RPMI8226 (cell line): Measurements from ENCODE around the gene DPP7.

Source experiments
- DNase-seq: peaks from one replicate; pipeline ENCODE4 v3.0.0-alpha.2; 2015

DPP7 gene

DNA sequence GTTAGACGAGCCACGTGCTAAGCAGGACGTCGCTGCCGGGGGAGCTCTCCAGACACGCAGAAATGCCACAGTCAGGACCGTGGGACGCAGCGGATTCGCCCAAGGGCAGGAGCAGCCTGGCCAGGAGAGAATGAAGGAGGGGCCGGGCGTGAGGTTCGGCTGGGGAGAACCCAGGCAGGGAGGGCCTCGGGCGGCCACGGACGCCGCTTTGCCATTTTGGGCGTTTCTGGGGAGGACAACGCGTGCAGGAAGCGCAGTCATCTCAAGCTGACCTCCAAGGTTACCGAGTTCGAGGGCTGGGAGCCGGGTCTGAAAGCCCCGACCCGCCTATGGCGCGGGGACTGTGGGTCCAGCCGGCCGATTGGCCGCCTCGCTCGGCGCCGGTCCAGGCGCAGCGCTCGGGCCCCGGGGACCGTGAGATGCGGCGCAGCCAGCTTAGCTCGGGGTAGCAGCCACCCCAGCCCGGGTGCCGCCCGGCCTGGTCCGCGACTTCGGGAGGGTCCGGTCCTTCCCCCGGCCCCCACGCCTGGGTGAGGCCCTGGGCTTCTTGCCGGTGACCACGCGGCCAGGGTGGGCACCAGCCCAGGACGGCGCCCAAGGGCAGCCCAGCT lies 28.5 kb downstream of the DPP7 start:
- DNase-seq: peak; percentile 61

DNA sequence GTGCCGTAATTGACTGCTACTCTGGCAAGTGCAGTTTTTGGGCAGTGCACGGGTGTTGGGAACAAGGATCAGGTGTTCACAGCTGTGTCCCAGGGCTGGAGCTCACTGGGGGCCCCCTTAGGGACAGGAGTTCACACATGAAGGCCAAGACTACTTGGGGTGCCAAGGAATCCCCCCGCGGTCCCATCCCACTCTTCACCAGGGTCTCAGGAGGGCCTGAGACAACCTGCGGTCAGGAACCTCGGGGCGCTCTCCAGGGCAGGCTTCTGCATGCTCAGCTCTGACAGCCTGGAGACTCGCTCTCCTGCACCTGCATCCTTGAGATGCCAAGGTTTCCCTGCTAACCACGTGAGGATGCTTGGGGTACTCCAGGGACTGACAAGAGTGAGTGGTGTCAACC lies 30.0 kb downstream of the DPP7 start:
- DNase-seq: no peak

DNA sequence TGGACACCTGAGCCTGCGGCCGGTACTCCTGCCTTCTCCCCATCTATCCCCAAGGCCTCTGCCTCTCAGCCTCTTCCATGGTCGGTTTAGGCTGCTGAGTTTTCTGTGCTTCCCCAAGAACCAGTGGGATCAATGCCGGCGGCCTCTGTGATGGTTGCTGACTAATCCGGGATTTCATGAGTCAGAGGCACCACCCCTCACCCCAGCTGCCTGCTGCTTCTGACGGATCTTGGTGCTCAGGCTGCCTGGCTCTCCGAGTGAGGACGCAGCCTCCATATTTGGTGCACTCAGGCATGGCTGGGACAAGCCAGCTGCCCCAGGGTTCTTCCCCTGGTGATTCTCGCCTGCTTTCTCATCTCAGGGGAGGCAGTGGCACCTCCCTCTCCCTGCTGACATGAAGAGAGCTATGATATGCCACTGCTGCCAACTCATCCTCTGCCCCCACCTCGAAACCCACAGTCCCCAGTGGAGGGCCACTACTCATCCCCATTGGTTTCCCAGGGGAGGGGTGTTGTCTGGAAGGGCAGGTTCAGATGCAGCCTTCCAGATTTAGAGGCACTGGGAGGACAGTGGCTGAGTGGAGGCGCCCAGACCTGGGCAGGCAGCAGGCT lies 31.0 kb downstream of the DPP7 start:
- DNase-seq: no peak

DNA sequence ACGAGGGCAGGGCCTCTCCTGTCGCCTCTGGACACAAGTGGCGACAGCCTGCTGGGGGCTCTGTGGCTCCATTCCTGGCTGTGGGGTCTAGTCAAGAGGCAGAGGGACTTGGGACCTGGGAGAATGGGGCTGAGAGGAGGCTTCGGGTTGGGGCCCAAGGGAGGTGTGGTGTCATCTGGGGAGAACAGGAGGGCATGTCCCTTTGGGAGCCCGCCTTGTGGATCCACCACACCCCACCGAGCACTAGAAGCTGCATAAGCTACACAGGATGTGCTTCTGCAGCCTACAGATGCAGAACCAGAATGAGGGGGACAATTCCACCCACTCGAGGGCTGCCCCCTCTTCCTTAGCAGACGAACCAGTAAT lies 31.6 kb downstream of the DPP7 start:
- DNase-seq: no peak

DNA sequence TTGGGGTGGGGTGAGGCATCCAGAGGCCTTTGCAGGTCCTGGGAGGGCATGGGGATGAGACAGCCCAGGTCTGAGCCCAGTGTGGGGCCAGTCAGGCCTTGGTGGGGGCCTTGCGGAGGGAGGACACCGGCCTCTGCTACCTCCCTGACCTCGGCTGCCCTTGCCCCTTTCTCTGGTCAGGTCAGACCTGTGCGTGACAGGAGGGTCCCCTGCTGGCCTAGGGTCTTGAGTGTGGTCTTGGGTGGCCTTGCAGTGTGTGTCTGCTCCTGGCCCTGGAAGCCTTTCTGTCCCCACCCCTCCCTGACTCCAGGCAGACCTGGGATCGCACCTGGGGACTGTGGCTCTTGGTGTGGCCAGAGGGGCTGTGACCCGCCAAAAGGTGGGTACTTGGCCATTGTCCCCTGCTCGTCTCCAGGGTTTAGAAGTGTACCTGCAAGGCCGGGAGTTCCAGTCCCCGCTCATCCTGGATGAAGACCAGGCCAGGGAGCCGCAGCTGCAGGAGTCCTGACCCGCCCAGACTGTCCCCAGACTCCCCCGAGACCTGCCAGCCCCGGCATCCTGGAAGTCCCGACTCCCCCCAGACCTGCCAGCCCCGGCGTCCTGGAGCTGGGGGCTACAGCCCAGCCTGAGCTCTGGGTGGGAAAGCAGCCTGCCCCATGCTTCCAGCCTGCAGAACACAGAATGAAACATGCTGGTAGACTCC lies 32.2 kb downstream of the DPP7 start:
- no peak for DNase-seq

DNA sequence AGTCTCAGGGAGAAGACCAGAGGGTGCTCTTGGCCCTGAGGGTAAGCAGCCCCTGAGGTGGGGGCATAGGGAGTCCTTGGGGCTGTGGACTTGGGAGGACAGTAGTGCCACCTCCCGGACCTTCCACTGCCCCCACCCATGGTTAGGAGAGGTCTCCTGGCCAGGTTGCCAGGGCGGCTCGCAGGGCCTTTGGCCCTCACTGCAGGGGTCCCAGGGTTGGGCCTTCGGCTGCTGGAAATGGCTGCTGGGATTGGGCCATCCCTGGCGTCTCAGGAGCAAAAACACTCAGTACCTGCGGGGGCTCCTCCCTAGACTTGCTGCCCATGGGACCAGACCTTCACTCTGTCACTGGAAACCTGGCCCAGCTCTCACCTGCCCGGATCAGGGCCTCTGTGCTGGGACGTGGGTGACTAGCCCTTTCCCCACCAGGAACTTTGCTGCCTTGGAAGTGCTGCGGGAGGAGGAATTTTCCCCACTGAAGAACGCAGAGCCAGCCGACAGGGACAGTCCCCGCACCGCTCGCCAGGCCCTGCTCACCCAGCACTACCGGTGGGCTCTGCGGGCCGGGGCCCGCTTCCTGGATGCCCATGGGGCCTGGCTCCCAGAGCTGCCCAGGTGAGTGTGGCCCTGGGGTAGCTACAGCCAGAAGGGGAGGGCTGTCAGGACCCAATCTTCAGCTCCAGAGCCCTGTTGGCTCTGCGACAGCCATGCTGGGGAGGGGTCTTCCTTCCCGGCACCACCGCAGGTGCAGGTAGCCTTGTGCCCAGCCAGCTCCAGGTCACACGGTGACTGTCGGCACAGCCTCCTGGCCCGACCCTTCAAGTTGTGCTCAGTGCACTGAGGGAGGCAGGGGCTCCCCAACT lies 34.0 kb downstream of the DPP7 start:
- DNase-seq: no peak

DNA sequence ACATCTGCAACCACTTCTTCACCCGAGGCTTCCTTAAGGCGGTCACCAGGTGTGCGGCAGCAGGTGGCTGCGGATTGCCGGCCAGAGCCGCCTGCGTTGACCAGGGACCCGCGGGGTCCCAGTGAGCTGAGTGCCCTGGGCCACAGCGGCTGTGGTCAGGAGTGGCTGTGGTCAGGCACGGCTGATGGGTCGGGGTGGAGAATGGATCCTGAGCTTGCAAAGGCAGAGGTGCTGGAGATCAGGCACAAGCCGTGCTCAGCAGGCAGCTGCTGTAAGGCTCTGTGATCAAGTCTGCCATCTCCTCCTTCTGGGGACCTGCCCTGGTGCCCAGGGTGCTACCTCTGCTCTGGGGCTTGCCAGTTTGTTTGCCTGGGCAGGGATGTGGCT lies 35.1 kb downstream of the DPP7 start:
- no peak for DNase-seq

DNA sequence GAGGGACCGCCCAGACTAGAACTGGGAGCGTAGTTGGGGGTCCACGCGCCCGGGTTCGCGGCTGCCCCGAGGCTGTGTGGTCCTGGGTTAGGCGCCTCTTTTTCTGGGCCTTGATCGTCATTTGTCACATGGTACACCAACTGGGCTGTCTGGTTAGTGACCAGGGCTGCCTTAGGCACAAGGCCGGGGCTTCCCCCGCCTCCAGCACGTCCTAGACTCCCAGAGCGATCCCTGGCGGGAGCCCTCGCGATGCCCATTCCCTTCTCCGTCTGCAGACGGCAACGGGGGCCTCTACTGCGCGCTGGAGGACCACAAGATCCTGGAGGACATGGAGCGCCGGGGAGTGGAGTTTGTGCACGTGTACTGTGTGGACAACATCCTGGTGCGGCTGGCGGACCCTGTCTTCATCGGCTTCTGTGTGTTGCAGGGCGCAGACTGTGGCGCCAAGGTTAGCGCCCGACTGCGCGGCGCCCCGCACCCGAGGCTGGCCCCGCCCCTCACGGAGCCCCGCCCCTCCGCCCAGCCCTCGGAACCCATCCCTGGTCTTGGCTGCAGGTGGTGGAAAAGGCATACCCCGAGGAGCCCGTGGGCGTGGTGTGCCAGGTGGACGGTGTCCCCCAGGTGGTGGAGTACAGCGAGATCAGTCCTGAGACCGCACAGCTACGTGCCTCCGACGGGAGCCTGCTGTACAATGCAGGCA lies 35.7 kb downstream of the DPP7 start:
- no peak for DNase-seq

DNA sequence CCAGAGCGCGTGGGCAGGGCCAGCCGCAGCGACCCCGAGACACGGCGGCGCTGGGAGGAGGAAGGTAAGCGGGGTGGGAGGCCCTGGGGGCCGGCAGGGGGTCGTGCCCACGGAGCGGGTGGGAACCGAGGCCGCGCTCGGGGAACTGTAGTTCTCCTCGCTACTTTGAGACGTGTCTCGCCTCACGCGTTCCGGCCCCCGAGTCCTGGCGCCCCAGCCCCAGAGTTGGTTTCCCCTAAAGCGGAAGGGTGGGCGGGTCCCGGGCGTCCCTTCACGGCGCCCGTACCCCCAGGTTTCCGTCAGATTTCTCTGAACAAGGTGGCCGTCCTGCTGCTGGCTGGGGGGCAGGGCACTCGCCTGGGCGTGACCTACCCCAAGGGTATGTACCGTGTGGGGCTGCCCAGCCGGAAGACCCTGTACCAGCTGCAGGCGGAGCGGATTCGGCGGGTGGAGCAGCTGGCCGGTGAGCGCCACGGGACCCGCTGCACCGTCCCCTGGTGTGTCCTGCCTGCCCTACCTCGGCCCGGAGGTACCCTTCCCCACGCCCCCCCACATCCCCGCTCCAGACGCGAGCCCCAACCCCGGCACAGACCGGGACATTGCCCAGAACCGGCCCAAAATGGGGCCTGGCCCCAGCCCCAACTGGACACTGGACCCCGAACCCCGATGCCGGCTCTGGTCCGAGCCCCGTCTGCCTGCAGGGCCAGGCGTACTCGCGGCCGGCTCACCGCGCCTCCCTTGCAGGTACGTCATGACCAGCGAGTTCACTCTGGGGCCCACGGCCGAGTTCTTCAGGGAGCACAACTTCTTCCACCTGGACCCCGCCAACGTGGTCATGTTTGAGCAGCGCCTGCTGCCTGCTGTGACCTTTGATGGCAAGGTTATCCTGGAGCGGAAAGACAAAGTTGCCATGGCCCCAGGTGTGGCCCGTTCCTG lies 36.5 kb downstream of the DPP7 start:
- no peak for DNase-seq

DNA sequence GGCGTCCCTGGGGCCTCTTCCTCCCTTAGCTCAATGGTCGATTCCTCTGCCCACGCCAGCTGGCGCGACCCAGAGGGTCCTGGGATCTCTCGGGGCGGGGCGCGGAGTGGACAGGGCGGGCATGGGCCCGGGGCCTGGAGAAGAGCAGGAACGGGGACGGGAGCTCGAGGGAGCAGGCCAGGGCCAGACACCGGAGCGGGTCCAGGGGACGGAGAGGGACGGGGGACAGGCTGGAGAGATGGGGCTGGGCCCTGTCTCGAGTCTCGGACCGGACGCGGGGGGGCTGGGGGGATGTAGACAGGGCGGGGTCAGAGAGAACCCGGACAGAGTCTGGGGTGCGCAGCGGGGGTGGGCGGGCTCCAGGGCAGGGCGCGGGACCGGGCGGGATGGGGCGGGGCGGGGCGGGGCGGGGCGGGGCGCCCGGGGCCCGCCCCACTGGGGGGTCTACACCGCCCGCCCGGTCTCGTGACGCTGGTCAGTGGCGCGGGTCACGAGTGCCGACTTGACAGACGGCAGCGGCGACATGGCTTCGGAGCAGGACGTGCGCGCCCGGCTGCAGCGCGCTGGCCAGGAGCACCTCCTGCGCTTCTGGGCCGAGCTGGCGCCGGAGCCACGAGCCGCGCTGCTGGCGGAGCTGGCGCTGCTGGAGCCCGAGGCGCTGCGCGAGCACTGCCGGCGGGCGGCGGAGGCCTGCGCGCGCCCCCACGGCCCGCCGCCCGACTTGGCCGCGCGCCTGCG lies 37.4 kb downstream of the DPP7 start, which contains the start of gene UAP1L1:
Gene UAP1L1 (plus strand): TSS at position 508 of the 738 bp plus-strand sequence. CDS start 16 bp downstream, at position 524.
- peak; percentile 80 for DNase-seq

DNA sequence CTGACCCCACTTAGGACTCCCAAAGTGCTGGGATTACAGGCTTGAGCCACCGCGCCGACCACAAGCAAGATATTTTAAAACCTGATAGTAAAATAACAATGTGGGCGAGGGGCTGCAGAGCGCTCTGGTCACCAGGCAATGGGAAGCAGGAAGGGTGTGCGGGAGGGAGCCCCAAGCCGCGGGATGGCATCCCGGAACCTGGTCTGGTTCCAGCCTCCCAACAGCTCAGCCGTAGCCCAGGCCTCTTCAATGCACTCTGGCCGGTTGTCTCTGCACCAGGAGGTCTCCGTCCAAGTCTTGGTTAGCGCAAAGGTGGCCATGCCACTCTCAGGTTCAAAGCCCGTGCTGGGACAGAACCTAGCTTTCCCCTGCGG lies 37.9 kb downstream of the DPP7 start:
- no peak for DNase-seq

DNA sequence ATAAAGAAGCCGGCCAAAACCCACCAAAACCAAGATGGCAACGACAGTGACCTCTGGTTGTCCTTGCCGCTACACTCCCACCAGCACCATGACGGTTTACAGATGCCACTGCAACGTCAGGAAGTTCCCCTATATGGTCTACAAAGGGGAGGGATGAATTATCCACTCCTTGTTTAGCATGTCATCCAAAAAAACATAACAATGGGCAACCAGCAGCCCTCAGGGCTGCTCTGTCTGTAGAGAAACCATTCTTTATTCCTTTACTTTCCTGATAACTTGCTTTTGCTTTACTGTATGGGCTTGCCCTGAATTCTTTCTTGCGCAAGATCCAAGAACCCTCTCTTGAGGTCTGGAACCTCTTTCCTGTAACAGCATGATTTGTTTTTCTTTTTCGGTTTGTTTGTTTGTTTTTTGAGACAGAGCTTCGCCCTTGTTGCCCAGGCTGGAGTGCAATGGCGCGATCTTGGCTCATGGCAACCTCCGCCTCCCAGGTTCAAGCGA lies 39.2 kb downstream of the DPP7 start:
- no peak for DNase-seq

DNA sequence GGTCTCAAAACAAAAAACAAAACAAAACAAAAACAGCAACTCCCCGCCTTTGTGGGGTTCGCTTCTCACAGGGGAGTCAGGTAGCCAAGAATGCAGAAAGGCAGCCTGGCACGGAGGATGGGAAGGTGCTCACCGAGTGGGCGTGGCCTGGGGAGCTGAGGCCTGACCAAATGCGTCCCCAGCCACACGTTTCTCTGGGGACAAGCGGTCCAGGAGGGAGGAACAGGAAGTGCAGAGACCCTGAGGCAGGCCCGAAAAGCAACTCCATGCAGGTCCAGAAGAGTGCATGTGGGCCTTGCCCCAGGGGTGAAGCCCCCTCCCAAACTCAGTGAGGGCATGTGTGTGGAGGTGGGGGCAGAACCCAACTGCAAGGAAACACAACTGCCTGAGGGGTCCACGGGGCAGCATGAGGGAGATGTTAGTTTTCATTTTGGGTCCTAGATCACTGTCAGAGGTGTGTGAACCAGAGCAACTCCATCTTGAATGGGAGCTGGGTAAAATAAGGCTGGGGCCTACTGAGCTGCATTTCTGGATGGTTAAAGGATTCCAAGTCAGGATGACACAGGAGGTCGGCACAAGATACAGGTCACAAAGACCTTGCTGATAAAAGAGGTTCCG lies 39.8 kb downstream of the DPP7 start:
- DNase-seq: no peak

DNA sequence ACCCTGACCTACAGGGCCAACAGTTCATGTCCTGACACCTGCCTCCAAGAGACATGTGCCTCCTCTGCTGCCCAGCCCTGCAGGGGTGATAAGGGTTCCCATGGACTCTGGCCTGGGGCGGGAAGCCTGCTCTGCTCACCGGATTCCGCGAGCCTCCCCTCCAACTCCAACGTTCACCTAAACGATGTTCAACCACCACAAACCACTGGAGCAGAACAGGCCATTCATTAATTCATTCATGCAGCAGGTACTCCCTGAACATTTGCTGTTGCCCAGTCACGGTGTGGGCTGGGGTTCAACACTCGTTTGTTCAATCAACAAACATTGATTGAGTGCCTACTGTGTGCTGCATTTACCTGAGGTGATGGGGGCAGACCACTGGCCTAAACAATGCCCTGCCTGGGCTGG lies 40.5 kb downstream of the DPP7 start:
- no peak for DNase-seq

DNA sequence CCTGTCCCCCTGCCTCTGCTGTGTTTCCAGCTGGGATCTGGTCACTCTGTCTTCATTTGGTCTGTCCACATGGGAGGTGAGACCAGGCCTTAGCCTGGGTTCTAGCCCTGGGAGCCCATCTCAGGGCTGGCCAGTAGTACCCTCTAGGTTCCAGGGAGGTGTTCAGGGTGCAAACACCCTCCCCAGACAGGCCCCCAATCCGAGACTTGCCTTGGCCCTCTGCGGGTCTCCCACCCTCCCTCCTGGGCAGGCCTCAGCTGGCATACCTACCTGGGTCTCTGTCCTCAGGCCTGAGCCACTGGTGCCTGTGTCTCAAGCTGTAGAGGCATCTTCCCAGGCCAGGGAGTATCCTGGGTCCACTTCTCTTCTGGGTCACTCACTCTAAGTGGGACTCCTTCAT lies 43.3 kb downstream of the DPP7 start:
- no peak for DNase-seq

DNA sequence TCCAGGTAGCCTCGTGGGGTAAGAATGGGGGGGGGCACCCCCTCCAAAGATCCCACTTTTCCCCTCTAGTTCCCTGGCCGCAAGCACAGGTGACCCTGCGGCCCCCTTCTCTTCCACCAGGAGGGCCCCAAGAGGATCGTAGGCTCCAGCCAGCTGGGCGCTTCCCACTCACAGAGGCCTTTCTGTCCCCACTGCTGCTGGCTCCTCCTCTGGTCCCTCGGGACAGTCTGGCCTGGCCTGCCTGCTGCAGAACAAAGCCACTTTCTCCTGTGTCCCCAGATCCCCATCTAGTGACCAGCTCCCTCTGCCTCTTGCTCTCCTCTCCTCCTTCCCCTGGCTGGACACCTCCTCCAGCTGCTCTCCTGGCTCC lies 43.6 kb downstream of the DPP7 start:
- DNase-seq: no peak

DNA sequence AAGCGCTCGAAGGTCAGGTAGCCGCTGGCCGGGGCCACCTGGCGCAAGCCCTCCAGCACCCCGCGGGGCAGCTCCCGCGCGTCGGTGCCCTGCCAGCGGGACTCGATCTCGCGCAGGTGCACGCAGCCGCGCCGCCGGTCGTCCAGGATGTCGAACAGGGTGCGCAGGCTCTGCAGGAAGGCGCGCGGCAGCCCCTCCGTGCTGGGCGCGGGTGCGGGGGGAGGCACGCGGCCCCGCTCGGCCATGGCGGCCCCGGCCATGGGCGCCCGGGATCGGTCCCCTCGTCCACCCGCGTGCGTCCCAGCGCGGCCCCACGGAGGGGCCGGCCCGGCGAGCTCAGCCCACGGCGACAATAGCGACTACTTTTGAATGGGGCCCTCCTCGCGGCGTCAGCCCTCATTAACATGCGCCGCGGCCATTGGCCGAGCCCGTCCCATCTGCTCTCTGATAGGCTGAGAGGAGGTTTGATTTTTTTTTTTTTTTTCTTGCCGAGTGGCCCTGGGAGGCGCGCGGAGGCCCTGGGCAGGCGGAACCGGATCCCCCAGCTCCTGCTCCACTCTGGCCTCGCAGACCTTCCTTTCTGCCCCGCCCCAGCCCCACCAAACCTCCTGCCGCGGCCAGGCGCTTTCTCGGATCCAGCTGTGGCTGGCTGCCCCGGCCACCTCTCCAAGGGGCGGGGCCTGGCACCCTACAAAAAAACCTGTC lies 44.2 kb downstream of the DPP7 start, which contains the start of gene SAPCD2:
Gene SAPCD2 (minus strand): TSS at position 357 of the 705 bp plus-strand sequence. CDS start 97 bp downstream, at position 260.
- DNase-seq: peak; percentile 98

DNA sequence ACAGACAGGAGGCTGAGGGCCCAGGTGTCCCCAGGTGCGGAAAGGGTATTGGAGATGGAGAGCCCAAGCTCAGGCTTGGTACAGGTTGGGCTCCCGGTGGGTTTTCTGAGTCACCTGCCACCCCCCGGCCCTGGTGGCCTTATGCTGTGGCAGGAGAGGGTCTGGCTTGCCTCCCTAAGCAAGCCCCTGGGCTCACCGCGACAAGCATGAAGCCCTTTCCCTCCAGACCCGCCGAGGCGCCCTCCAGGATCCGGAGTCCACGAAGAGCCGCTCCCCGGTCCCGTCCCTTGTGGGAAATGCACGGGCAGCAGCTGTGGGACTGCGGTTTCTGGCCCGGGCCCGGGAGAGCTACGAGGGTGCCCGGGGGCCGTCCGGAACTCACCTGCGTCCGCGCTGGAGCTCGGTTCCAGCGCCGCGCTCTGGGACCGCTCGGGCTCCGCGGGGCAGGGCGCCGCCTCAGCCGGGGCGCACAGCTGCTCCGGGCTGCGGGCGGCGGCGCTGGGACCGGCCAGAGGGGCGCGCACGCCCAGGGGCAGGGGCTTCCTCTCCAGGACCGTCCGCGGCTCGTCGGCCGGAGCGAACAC lies 44.9 kb downstream of the DPP7 start:
- DNase-seq: peak; percentile 56
